HepG2 (cell line): ENCODE data around the gene PTPN12.

Source experiments
- ATF3 ChIP-seq: sonication (generic); formaldehyde crosslinking; IDR thresholded peaks from 2 replicates; pipeline ENCODE4 v1.4.0; 2020; ENCODE audit warnings: missing genetic modification reagents
- CTCF ChIP-seq: sonication (generic); formaldehyde crosslinking; IDR thresholded peaks from 2 replicates; pipeline ENCODE4 v1.5.0; 2020; ENCODE audit warnings: mild to moderate bottlenecking, missing genetic modification reagents, moderate library complexity
- ETV5 ChIP-seq: IDR thresholded peaks from 2 replicates; pipeline ENCODE4 v1.6.1; 2018; ENCODE audit warnings: missing biosample characterization, missing genetic modification reagents, inconsistent platforms, borderline replicate concordance
- PAX8 ChIP-seq: sonication (generic); formaldehyde crosslinking; IDR thresholded peaks from 2 replicates; pipeline ENCODE4 v1.8.0; 2022; ENCODE audit warnings: mild to moderate bottlenecking, missing genetic modification reagents, borderline replicate concordance
- SMAD1 ChIP-seq: sonication (generic); formaldehyde crosslinking; IDR thresholded peaks from 2 replicates; pipeline ENCODE4 v1.4.0; 2020; ENCODE audit warnings: missing genetic modification reagents, low read depth, mild to moderate bottlenecking, borderline replicate concordance
- TCF7 ChIP-seq: sonication (generic); IDR thresholded peaks from 2 replicates; pipeline ENCODE4 v1.6.1; 2016; ENCODE audit warnings: antibody characterized with exemption, low read depth
- U2AF1 ChIP-seq: fragments of 200-400 bp; formaldehyde crosslinking; optimal IDR thresholded peaks from 2 replicates; pipeline ENCODE3; 2017; ENCODE audit warnings: mild to moderate bottlenecking, low read depth, low read length
- ZNF3 ChIP-seq: IDR thresholded peaks from 2 replicates; pipeline ENCODE4 v1.7.0; 2017; ENCODE audit warnings: inconsistent platforms
- ZNF639 ChIP-seq: conservative IDR thresholded peaks from 2 replicates; pipeline ENCODE4 v1.6.1; 2018; ENCODE audit warnings: missing genetic modification reagents
- ZNF788 ChIP-seq: sonication (generic); formaldehyde crosslinking; IDR thresholded peaks from 2 replicates; pipeline ENCODE4 v1.5.0; 2020; ENCODE audit warnings: mild to moderate bottlenecking, missing genetic modification reagents, borderline replicate concordance
- TF ChIP-seq, protein P1 (sequence below): sonication (generic); formaldehyde crosslinking; IDR thresholded peaks from 2 replicates; pipeline ENCODE4 v1.4.0; 2020; ENCODE audit warnings: missing genetic modification reagents
- TF ChIP-seq, protein P2 (sequence below): sonication (generic); formaldehyde crosslinking; IDR thresholded peaks from 2 replicates; pipeline ENCODE4 v1.4.0; 2020; ENCODE audit warnings: missing genetic modification reagents, mild to moderate bottlenecking, borderline replicate concordance
- TF ChIP-seq, protein P3 (sequence below): sonication (generic); formaldehyde crosslinking; IDR thresholded peaks from 2 replicates; pipeline ENCODE4 v1.4.0; 2020; ENCODE audit warnings: mild to moderate bottlenecking, missing genetic modification reagents, borderline replicate concordance
- TF ChIP-seq, protein P4 (sequence below): sonication (generic); formaldehyde crosslinking; IDR thresholded peaks from 2 replicates; pipeline ENCODE4 v1.5.1; 2020; ENCODE audit warnings: mild to moderate bottlenecking, missing genetic modification reagents, moderate library complexity

GRCh38 chr7:77653572-77653971 lies 116.5 kb downstream of the PTPN12 start:
- TF ChIP-seq CTCF (CRISPR knock-in tag) (no peak), ZNF788 (no peak), PAX8 (no peak), U2AF1 (no peak), ETV5 (no peak), ATF3 (no peak), TCF7 (no peak), SMAD1 (CRISPR knock-in tag) (no peak), ZNF639 (no peak), ZNF3 (CRISPR knock-in tag) (no peak)
- TF ChIP-seq, protein P1, sequence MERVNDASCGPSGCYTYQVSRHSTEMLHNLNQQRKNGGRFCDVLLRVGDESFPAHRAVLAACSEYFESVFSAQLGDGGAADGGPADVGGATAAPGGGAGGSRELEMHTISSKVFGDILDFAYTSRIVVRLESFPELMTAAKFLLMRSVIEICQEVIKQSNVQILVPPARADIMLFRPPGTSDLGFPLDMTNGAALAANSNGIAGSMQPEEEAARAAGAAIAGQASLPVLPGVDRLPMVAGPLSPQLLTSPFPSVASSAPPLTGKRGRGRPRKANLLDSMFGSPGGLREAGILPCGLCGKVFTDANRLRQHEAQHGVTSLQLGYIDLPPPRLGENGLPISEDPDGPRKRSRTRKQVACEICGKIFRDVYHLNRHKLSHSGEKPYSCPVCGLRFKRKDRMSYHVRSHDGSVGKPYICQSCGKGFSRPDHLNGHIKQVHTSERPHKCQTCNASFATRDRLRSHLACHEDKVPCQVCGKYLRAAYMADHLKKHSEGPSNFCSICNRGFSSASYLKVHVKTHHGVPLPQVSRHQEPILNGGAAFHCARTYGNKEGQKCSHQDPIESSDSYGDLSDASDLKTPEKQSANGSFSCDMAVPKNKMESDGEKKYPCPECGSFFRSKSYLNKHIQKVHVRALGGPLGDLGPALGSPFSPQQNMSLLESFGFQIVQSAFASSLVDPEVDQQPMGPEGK (CRISPR knock-in tag): no peak
- TF ChIP-seq, protein P2, sequence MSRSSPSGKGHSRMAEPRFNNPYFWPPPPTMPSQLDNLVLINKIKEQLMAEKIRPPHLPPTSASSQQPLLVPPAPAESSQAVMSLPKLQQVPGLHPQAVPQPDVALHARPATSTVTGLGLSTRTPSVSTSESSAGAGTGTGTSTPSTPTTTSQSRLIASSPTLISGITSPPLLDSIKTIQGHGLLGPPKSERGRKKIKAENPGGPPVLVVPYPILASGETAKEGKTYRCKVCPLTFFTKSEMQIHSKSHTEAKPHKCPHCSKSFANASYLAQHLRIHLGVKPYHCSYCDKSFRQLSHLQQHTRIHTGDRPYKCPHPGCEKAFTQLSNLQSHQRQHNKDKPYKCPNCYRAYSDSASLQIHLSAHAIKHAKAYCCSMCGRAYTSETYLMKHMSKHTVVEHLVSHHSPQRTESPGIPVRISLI (CRISPR knock-in tag): no peak
- TF ChIP-seq, protein P3, sequence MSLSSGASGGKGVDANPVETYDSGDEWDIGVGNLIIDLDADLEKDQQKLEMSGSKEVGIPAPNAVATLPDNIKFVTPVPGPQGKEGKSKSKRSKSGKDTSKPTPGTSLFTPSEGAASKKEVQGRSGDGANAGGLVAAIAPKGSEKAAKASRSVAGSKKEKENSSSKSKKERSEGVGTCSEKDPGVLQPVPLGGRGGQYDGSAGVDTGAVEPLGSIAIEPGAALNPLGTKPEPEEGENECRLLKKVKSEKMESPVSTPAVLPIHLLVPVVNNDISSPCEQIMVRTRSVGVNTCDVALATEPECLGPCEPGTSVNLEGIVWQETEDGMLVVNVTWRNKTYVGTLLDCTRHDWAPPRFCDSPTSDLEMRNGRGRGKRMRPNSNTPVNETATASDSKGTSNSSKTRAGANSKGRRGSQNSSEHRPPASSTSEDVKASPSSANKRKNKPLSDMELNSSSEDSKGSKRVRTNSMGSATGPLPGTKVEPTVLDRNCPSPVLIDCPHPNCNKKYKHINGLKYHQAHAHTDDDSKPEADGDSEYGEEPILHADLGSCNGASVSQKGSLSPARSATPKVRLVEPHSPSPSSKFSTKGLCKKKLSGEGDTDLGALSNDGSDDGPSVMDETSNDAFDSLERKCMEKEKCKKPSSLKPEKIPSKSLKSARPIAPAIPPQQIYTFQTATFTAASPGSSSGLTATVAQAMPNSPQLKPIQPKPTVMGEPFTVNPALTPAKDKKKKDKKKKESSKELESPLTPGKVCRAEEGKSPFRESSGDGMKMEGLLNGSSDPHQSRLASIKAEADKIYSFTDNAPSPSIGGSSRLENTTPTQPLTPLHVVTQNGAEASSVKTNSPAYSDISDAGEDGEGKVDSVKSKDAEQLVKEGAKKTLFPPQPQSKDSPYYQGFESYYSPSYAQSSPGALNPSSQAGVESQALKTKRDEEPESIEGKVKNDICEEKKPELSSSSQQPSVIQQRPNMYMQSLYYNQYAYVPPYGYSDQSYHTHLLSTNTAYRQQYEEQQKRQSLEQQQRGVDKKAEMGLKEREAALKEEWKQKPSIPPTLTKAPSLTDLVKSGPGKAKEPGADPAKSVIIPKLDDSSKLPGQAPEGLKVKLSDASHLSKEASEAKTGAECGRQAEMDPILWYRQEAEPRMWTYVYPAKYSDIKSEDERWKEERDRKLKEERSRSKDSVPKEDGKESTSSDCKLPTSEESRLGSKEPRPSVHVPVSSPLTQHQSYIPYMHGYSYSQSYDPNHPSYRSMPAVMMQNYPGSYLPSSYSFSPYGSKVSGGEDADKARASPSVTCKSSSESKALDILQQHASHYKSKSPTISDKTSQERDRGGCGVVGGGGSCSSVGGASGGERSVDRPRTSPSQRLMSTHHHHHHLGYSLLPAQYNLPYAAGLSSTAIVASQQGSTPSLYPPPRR (CRISPR knock-in tag): no peak
- TF ChIP-seq, protein P4, sequence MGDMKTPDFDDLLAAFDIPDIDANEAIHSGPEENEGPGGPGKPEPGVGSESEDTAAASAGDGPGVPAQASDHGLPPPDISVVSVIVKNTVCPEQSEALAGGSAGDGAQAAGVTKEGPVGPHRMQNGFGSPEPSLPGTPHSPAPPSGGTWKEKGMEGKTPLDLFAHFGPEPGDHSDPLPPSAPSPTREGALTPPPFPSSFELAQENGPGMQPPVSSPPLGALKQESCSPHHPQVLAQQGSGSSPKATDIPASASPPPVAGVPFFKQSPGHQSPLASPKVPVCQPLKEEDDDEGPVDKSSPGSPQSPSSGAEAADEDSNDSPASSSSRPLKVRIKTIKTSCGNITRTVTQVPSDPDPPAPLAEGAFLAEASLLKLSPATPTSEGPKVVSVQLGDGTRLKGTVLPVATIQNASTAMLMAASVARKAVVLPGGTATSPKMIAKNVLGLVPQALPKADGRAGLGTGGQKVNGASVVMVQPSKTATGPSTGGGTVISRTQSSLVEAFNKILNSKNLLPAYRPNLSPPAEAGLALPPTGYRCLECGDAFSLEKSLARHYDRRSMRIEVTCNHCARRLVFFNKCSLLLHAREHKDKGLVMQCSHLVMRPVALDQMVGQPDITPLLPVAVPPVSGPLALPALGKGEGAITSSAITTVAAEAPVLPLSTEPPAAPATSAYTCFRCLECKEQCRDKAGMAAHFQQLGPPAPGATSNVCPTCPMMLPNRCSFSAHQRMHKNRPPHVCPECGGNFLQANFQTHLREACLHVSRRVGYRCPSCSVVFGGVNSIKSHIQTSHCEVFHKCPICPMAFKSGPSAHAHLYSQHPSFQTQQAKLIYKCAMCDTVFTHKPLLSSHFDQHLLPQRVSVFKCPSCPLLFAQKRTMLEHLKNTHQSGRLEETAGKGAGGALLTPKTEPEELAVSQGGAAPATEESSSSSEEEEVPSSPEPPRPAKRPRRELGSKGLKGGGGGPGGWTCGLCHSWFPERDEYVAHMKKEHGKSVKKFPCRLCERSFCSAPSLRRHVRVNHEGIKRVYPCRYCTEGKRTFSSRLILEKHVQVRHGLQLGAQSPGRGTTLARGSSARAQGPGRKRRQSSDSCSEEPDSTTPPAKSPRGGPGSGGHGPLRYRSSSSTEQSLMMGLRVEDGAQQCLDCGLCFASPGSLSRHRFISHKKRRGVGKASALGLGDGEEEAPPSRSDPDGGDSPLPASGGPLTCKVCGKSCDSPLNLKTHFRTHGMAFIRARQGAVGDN (CRISPR knock-in tag): no peak
